WTC11 (cell line): Measurements from ENCODE around the gene OPCML. TPM values are rescaled to one million over a fixed set of nuclear protein-coding genes. Genes with fewer than 3 reads are reported as not detected.

Experiments used
- ATAC-seq: fragments of 200-7000 bp; cut with Tn5 transposase; 2 replicates; pipeline ENCODE4 v1.10.0; 2021; ENCODE audit warnings: mild to moderate bottlenecking, moderate library complexity
- CTCF ChIA-PET: fragments of 300-600 bp; sonication (Branson Sonifier 250); formaldehyde crosslinking; loops from one replicate; lab custom pipeline; 2021; ENCODE audit warnings: antibody characterized with exemption; lab: Charles Lee
- POLR2A ChIA-PET: fragments of 350-600 bp; sonication (Branson Sonifier 250); formaldehyde crosslinking; loops from one replicate; lab custom pipeline; 2021; ENCODE audit warnings: antibody characterized with exemption; lab: Charles Lee
- DNase-seq: peaks from one replicate; pipeline ENCODE4 v3.0.0; 2021; ENCODE audit warnings: low spot score
- H3K27ac Mint-ChIP-seq: 2 replicates; pipeline ENCODE4 v1.8.0; 2021; ENCODE audit warnings: mixed read lengths
- H3K27me3 Mint-ChIP-seq: 2 replicates; pipeline ENCODE4 v1.8.0; 2021; ENCODE audit warnings: low read depth, mild to moderate bottlenecking, moderate library complexity, mixed read lengths
- H3K36me3 Mint-ChIP-seq: 2 replicates; pipeline ENCODE4 v1.8.0; 2021; ENCODE audit warnings: mixed read lengths
- H3K4me1 Mint-ChIP-seq: 2 replicates; pipeline ENCODE4 v1.8.0; 2022; ENCODE audit warnings: mixed read lengths
- H3K4me3 Mint-ChIP-seq: 2 replicates; pipeline ENCODE4 v1.8.0; 2021; ENCODE audit warnings: mild to moderate bottlenecking, moderate library complexity, mixed read lengths
- H3K9me3 Mint-ChIP-seq: 2 replicates; pipeline ENCODE4 v1.8.0; 2021; ENCODE audit warnings: mixed read lengths
- CDX4 ChIP-seq: fragments of 250-450 bp; sonication (Bioruptor Pico); IDR thresholded peaks from 2 replicates; pipeline ENCODE4 v1.9.0; 2021; ENCODE audit warnings: moderate library complexity, mild to moderate bottlenecking, inconsistent platforms, borderline replicate concordance
- E2F4 ChIP-seq: sonication (generic); formaldehyde crosslinking; IDR thresholded peaks from 2 replicates; pipeline ENCODE4 v1.8.1; 2022; ENCODE audit warnings: low read depth, mild to moderate bottlenecking, moderate library complexity, missing genetic modification reagents, borderline replicate concordance
- ELF4 ChIP-seq: sonication (generic); formaldehyde crosslinking; IDR thresholded peaks from 2 replicates; pipeline ENCODE4 v1.8.1; 2022; ENCODE audit warnings: low read depth, mild to moderate bottlenecking, moderate library complexity, missing genetic modification reagents
- FOXJ3 ChIP-seq: sonication (generic); formaldehyde crosslinking; IDR thresholded peaks from 2 replicates; pipeline ENCODE4 v1.9.0; 2021; ENCODE audit warnings: missing genetic modification reagents, mild to moderate bottlenecking, borderline replicate concordance
- GTF2I ChIP-seq: fragments of 250-450 bp; sonication (Bioruptor Pico); conservative IDR thresholded peaks from 2 replicates; pipeline ENCODE4 v1.4.0; 2021; ENCODE audit warnings: mild to moderate bottlenecking
- KAT7 ChIP-seq: sonication (generic); formaldehyde crosslinking; IDR thresholded peaks from 2 replicates; pipeline ENCODE4 v1.8.1; 2023; ENCODE audit warnings: missing genetic modification reagents, mild to moderate bottlenecking, borderline replicate concordance
- NR2C2 ChIP-seq: sonication (generic); formaldehyde crosslinking; IDR thresholded peaks from 2 replicates; pipeline ENCODE4 v1.8.0; 2022; ENCODE audit warnings: mild to moderate bottlenecking, missing genetic modification reagents
- PREB ChIP-seq: sonication (generic); formaldehyde crosslinking; IDR thresholded peaks from 2 replicates; pipeline ENCODE4 v1.8.1; 2022; ENCODE audit warnings: mild to moderate bottlenecking, missing genetic modification reagents, moderate library complexity, borderline replicate concordance
- ZMAT4 ChIP-seq: fragments of 250-450 bp; sonication (Bioruptor Pico); IDR thresholded peaks from 2 replicates; pipeline ENCODE4 v1.9.0; 2021; ENCODE audit warnings: mild to moderate bottlenecking
- ZNF416 ChIP-seq: fragments of 250-450 bp; sonication (Bioruptor Pico); IDR thresholded peaks from 2 replicates; pipeline ENCODE4 v1.9.0; 2021; ENCODE audit warnings: mild to moderate bottlenecking, inconsistent platforms
- total RNA-seq: library from RNA; stranded (reverse); gene quantifications from 3 replicates; pipeline ENCODE4 v1.2.3, GENCODE V29; 2021
- TF ChIP-seq, protein P1 (sequence below): sonication (generic); formaldehyde crosslinking; IDR thresholded peaks from 2 replicates; pipeline ENCODE4 v1.8.0; 2022; ENCODE audit warnings: mild to moderate bottlenecking, missing genetic modification reagents
- TF ChIP-seq, protein P2 (sequence below): sonication (generic); formaldehyde crosslinking; IDR thresholded peaks from 2 replicates; pipeline ENCODE4 v1.8.1; 2023; ENCODE audit warnings: mild to moderate bottlenecking, moderate library complexity, missing genetic modification reagents
- TF ChIP-seq, protein P3 (sequence below): fragments of 250-450 bp; sonication (Bioruptor Pico); IDR thresholded peaks from 2 replicates; pipeline ENCODE4 v2.1.2; 2022; ENCODE audit warnings: mild to moderate bottlenecking, moderate library complexity

The OPCML gene
- total RNA-seq, 1 experiment from 2014 or later: 1.5 TPM

- no peaks in the 10 kb centered on the region for H3K9me3 Mint-ChIP-seq
- DNase-seq (no peak), ATAC-seq (peak; percentile 77)
- POLR2A ChIA-PET: interaction anchor here (0.6 kb wide), 1 partner anchor 298 kb away, joined by 4 read pairs; no protein-coding TSS in a partner anchor
- no peak overlapping the region for H3K27ac Mint-ChIP-seq
- no peaks in the 10 kb centered on the region for H3K36me3 Mint-ChIP-seq
- H3K4me3 Mint-ChIP-seq: no peak overlapping the region
- CTCF ChIA-PET: interaction anchor here (0.9 to 1.7 kb wide), 5 partner anchors 40 to 182 kb away, joined by 3 to 6 read pairs (median 5); no protein-coding TSS in a partner anchor
- H3K4me1 Mint-ChIP-seq: peaks cover 26% of the 10 kb centered on the region
- TF ChIP-seq PREB (no peak), ZMAT4 (CRISPR knock-in tag) (no peak), E2F4 (CRISPR knock-in tag) (no peak), CDX4 (CRISPR knock-in tag) (no peak)
- peaks cover 12% of the 10 kb centered on the region for H3K27me3 Mint-ChIP-seq
Observed at GRCh38 chr11:132982772-132983640, 549.3 kb downstream of the OPCML start.

- H3K4me1 Mint-ChIP-seq: peaks cover 23% of the 10 kb centered on the region
- no peak overlapping the region for H3K27ac Mint-ChIP-seq
- H3K4me3 Mint-ChIP-seq: no peak overlapping the region
- CTCF ChIA-PET: interaction anchor here (1.7 kb wide), 1 partner anchor 83 kb away, joined by 6 read pairs; no protein-coding TSS in a partner anchor
- POLR2A ChIA-PET: no interaction called here
- ATAC-seq (no peak), DNase-seq (no peak)
- H3K27me3 Mint-ChIP-seq: peaks cover 4% of the 10 kb centered on the region
- H3K9me3 Mint-ChIP-seq: no peaks in the 10 kb centered on the region
- no peaks in the 10 kb centered on the region for H3K36me3 Mint-ChIP-seq
- TF ChIP-seq, protein P1, sequence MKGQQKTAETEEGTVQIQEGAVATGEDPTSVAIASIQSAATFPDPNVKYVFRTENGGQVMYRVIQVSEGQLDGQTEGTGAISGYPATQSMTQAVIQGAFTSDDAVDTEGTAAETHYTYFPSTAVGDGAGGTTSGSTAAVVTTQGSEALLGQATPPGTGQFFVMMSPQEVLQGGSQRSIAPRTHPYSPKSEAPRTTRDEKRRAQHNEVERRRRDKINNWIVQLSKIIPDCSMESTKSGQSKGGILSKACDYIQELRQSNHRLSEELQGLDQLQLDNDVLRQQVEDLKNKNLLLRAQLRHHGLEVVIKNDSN (CRISPR knock-in tag): no peak
Observed at GRCh38 chr11:132981131-132981956, 551.0 kb downstream of the OPCML start.

GRCh38 chr11:132980670-132981069 lies 551.6 kb downstream of the OPCML start:
- Mint-ChIP-seq H3K4me3 (no peak overlapping the region), H3K4me1 (peaks cover 23% of the 10 kb centered on the region), H3K9me3 (no peaks in the 10 kb centered on the region), H3K27me3 (peaks cover 2% of the 10 kb centered on the region), H3K36me3 (no peaks in the 10 kb centered on the region), H3K27ac (no peak overlapping the region)
- no peak for TF ChIP-seq GTF2I (CRISPR knock-in tag)
- TF ChIP-seq, protein P2, sequence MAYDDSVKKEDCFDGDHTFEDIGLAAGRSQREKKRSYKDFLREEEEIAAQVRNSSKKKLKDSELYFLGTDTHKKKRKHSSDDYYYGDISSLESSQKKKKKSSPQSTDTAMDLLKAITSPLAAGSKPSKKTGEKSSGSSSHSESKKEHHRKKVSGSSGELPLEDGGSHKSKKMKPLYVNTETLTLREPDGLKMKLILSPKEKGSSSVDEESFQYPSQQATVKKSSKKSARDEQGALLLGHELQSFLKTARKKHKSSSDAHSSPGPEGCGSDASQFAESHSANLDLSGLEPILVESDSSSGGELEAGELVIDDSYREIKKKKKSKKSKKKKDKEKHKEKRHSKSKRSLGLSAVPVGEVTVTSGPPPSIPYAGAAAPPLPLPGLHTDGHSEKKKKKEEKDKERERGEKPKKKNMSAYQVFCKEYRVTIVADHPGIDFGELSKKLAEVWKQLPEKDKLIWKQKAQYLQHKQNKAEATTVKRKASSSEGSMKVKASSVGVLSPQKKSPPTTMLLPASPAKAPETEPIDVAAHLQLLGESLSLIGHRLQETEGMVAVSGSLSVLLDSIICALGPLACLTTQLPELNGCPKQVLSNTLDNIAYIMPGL: no peak
- TF ChIP-seq KAT7: no peak
- no peak for TF ChIP-seq ZNF416 (CRISPR knock-in tag)
- TF ChIP-seq, protein P3, sequence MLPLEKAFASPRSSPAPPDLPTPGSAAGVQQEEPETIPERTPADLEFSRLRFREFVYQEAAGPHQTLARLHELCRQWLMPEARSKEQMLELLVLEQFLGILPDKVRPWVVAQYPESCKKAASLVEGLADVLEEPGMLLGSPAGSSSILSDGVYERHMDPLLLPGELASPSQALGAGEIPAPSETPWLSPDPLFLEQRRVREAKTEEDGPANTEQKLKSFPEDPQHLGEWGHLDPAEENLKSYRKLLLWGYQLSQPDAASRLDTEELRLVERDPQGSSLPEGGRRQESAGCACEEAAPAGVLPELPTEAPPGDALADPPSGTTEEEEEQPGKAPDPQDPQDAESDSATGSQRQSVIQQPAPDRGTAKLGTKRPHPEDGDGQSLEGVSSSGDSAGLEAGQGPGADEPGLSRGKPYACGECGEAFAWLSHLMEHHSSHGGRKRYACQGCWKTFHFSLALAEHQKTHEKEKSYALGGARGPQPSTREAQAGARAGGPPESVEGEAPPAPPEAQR (CRISPR knock-in tag): no peak
- TF ChIP-seq FOXJ3 (CRISPR knock-in tag): no peak
- no peak for TF ChIP-seq NR2C2 (CRISPR knock-in tag)
- TF ChIP-seq ELF4: no peak
- ChIA-PET CTCF (no interaction called here), POLR2A (no interaction called here)
- no peak for ATAC-seq
- DNase-seq: no peak
